SK-N-SH (cell line): Measurements from ENCODE around the gene GLYR1. TPM values are rescaled to one million over a fixed set of nuclear protein-coding genes. Genes with fewer than 3 reads are reported as not detected.

Experiments used
- CTCF ChIA-PET: fragments of 300-600, 350-600 bp; formaldehyde crosslinking; extraction: SDS; loops from one replicate; lab custom pipeline; 2021; lab: Yijun Ruan, JAX
- POLR2A ChIA-PET: fragments of 350-600 bp; sonication (Branson Sonifier 250); formaldehyde crosslinking; extraction: SDS; loops from one replicate; lab custom pipeline; 2020; ENCODE audit warnings: antibody characterized with exemption, inconsistent platforms; lab: Yijun Ruan, JAX
- DNase-seq: peaks from one replicate; pipeline ENCODE4 v3.0.0; 2012
- H2AFZ ChIP-seq: fragments of 200-600 bp; sonication (generic); 2 replicates; pipeline ENCODE4 v1.8.1; 2016; ENCODE audit warnings: antibody characterized with exemption, mild to moderate bottlenecking, low read depth
- H3F3A ChIP-seq: fragments of 200-600 bp; sonication (generic); replicated peaks from 2 replicates; pipeline ENCODE3; 2016; ENCODE audit warnings: antibody characterized with exemption, mild to moderate bottlenecking; ENCODE audit not compliant: insufficient read depth
- H3K27ac ChIP-seq, 2 experiments: fragments of 200-500 bp in 1 of 2; fragments of 200-600 bp in 1 of 2; sonication (Bioruptor generic) in 1 of 2; sonication (generic), shearing (Covaris generic) in 1 of 2; 2 replicates each; pipeline versions ENCODE4 v1.5.1 to v1.6.1; 2014 to 2016; ENCODE audit warnings: low read depth in 2 of 2, inconsistent platforms in 1 of 2, low read length in 1 of 2, mild to moderate bottlenecking in 1 of 2, mixed read lengths in 1 of 2
- H3K27me3 ChIP-seq: fragments of 200-600 bp; sonication (generic), shearing (Covaris generic); 2 replicates; pipeline ENCODE4 v1.6.1; 2016; ENCODE audit warnings: mixed run types; ENCODE audit not compliant: insufficient read depth
- H3K36me3 ChIP-seq, 2 experiments: fragments of 200-500 bp in 1 of 2; fragments of 200-600 bp in 1 of 2; sonication (Bioruptor generic) in 1 of 2; sonication (generic) in 1 of 2; replicated peaks in 1 of 2; 2 replicates each; pipeline versions ENCODE3 to v1.5.1; 2014 to 2016; ENCODE audit warnings: low read length in 1 of 2, mild to moderate bottlenecking in 1 of 2; ENCODE audit not compliant: insufficient read depth in 2 of 2, control insufficient read depth in 1 of 2
- H3K4me1 ChIP-seq, 2 experiments: fragments of 200-500 bp in 1 of 2; fragments of 200-600 bp in 1 of 2; sonication (Bioruptor generic) in 1 of 2; sonication (generic), shearing (Covaris generic) in 1 of 2; 2 replicates each; pipeline versions ENCODE4 v1.5.1 to v1.6.1; 2014 to 2016; ENCODE audit warnings: low read depth in 1 of 2, low read length in 1 of 2, mixed run types in 1 of 2; ENCODE audit not compliant: insufficient read depth in 2 of 2, control insufficient read depth in 1 of 2
- H3K4me2 ChIP-seq: fragments of 200-600 bp; sonication (generic), shearing (Covaris generic); 2 replicates; pipeline ENCODE4 v1.6.1; 2017; ENCODE audit warnings: mixed run types
- H3K4me3 ChIP-seq, 2 experiments: fragments of 200-500 bp in 1 of 2; fragments of 200-600 bp in 1 of 2; sonication (Bioruptor generic) in 1 of 2; sonication (generic), shearing (Covaris generic) in 1 of 2; 2 replicates each; pipeline versions ENCODE4 v1.5.1 to v1.8.1; 2014 to 2016; ENCODE audit warnings: low read depth in 2 of 2, inconsistent platforms in 1 of 2, low read length in 1 of 2, mild to moderate bottlenecking in 1 of 2, mixed read lengths in 1 of 2, moderate library complexity in 1 of 2
- H3K79me2 ChIP-seq: fragments of 200-600 bp; sonication (generic); 2 replicates; pipeline ENCODE4 v1.8.1; 2017; ENCODE audit warnings: mild to moderate bottlenecking; ENCODE audit not compliant: insufficient read depth
- H3K9ac ChIP-seq: fragments of 200-600 bp; sonication (generic); 2 replicates; pipeline ENCODE4 v1.6.1; 2017; ENCODE audit warnings: mixed run types
- H3K9me2 ChIP-seq: fragments of 200-600 bp; sonication (generic); 2 replicates; pipeline ENCODE4 v1.6.1; 2017; ENCODE audit warnings: mixed run types
- H3K9me3 ChIP-seq: fragments of 200-600 bp; sonication (generic); 2 replicates; pipeline ENCODE4 v1.6.1; 2017; ENCODE audit warnings: mixed run types, mild to moderate bottlenecking, moderate library complexity
- H4K20me1 ChIP-seq: fragments of 200-600 bp; sonication (generic); 2 replicates; pipeline ENCODE4 v1.6.1; 2017; ENCODE audit warnings: mild to moderate bottlenecking, mixed run types; ENCODE audit not compliant: insufficient read depth
- CTCF ChIP-seq: fragments of 200-600 bp; sonication (generic); IDR thresholded peaks from 2 replicates; pipeline ENCODE4 v1.6.1; 2017; ENCODE audit warnings: antibody characterized with exemption, mild to moderate bottlenecking, moderate library complexity
- EZH2phosphoT487 ChIP-seq: fragments of 200-600 bp; sonication (generic); IDR thresholded peaks from 2 replicates; pipeline ENCODE4 v1.6.1; 2017; ENCODE audit warnings: low read depth, mixed run types, mild to moderate bottlenecking, antibody characterized with exemption, moderate library complexity, borderline replicate concordance
- FOXM1 ChIP-seq: IDR thresholded peaks from 2 replicates; pipeline ENCODE4 v1.4.0; 2012; ENCODE audit warnings: low read depth, mild to moderate bottlenecking
- GABPA ChIP-seq: IDR thresholded peaks from 2 replicates; pipeline ENCODE4 v1.4.0; 2012; ENCODE audit warnings: low read depth, mild to moderate bottlenecking
- JUND ChIP-seq: IDR thresholded peaks from 2 replicates; pipeline ENCODE4 v1.4.0; 2012
- PBX3 ChIP-seq: IDR thresholded peaks from 2 replicates; pipeline ENCODE4; 2012
- POLR2AphosphoS5 ChIP-seq: IDR thresholded peaks from 2 replicates; pipeline ENCODE4 v1.6.1; 2012; ENCODE audit warnings: low read depth, low read length
- RAD21 ChIP-seq: IDR thresholded peaks from 2 replicates; pipeline ENCODE4 v1.6.1; 2012; ENCODE audit warnings: mild to moderate bottlenecking, low read length
- REST ChIP-seq: IDR thresholded peaks from 2 replicates; pipeline ENCODE4 v1.6.1; 2012; ENCODE audit warnings: mild to moderate bottlenecking, low read depth, low read length, moderate library complexity
- TCF12 ChIP-seq: IDR thresholded peaks from 2 replicates; pipeline ENCODE4 v1.4.0; 2012
- TEAD4 ChIP-seq: IDR thresholded peaks from 2 replicates; pipeline ENCODE4 v1.4.0; 2012; ENCODE audit warnings: mild to moderate bottlenecking, borderline replicate concordance; ENCODE audit not compliant: insufficient read depth
- USF2 ChIP-seq: fragments of 150-350 bp; IDR thresholded peaks from 2 replicates; pipeline ENCODE4 v1.6.1; 2017; ENCODE audit warnings: antibody characterized with exemption, low read length, low read depth, borderline replicate concordance
- ZBTB33 ChIP-seq: IDR thresholded peaks from 2 replicates; pipeline ENCODE4 v1.4.0; 2012; ENCODE audit warnings: low read depth, borderline replicate concordance
- WGBS: methylation state at CpG from one replicate; pipeline ENCODE4 v1.1.6; 2017; ENCODE audit warnings: low lambda C conversion rate; 5-methylcytosine and 5-hydroxymethylcytosine counted together
- polyA plus RNA-seq, 3 experiments: library from polyadenylated mRNA; depleted of rRNA; stranded (reverse); fragments of >200 nt; gene quantifications; 2 replicates each; pipeline ENCODE4 v1.2.3, GENCODE V29; 2012

GLYR1 gene
- polyA plus RNA-seq, 1 of the 3 experiments (the other 2 are of a cell fraction) = 40.1 TPM

DNA sequence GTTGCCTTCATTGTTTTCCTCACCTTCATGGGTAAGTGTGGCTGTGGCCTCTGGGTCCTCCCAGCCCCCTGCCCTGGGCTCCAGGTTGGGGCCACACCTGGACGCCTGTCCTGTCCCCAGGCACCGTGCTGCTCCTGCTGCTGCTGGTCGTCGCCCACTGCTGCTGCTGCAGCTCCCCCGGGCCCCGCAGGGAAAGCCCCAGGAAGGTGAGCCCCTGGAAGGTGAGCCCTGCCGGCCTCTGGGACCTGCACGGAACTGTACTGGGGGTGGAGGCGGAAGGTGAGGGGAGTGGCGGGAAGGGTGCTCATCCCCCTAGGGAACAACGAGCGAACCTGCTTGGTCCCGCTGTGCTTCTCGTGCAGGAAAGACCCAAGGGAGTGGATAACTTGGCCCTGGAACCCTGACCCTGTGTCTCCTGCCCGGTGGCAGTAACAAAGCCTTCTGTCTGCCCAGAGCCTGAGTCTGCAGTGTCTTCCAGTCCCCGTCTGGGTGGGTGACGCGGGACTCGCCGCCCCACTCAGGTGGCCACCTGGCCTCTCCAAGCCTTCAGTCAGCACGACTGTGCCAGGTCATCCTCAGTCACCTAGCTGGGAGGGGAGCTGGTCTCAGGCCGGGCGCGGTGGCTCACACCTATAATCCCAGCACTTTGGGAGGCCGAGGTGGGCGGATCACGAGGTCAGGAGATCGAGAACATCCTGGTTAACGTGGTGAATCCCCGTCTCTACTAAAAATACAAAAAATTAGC, 51.1 kb downstream of the GLYR1 start:
- Histone ChIP-seq H3K4me2 (no peak overlapping the region), H3K4me1 (peaks cover 0 to 7% of the 10 kb centered on the region in 2 experiments; a peak in 1 of 4 replicates), H3K27me3 (no peaks in the 10 kb centered on the region), H3K9ac (no peak overlapping the region), H2AFZ (no peak overlapping the region), H3K27ac (no peak overlapping the region), H3K9me3 (no peaks in the 10 kb centered on the region), H3K79me2 (no peaks in the 10 kb centered on the region), H3K36me3 (peaks cover 0 to 24% of the 10 kb centered on the region in 2 experiments), H3F3A (no peaks in the 10 kb centered on the region), H3K4me3 (no peak overlapping the region), H4K20me1 (no peaks in the 10 kb centered on the region), H3K9me2 (no peaks in the 10 kb centered on the region)
- 91% methylated on average over 18 of the region's 30 CpGs for WGBS
- TF ChIP-seq CTCF (no peak), PBX3 (no peak), POLR2AphosphoS5 (no peak), EZH2phosphoT487 (no peak), REST (no peak), JUND (no peak), TCF12 (no peak), FOXM1 (no peak), RAD21 (no peak), GABPA (no peak), USF2 (no peak), TEAD4 (no peak), ZBTB33 (no peak)
- DNase-seq = no peak
- ChIA-PET POLR2A (no interaction called here), CTCF (no interaction called here)
